IgD-negative memory B cell (primary cell): Measurements from ENCODE around the gene HS3ST5. TPM values are rescaled to one million over a fixed set of nuclear protein-coding genes. Genes with fewer than 3 reads are reported as not detected.

ENCODE experiments used
- H3K27ac Mint-ChIP-seq, 3 donors: one replicate each; pipeline ENCODE4 v1.8.0; 2020 to 2022; ENCODE audit warnings: mild to moderate bottlenecking in 3 of 3, mixed read lengths in 3 of 3, moderate library complexity in 1 of 3
- H3K27me3 Mint-ChIP-seq: one replicate; pipeline ENCODE4 v1.8.0; 2021; ENCODE audit warnings: mixed read lengths
- H3K36me3 Mint-ChIP-seq: one replicate; pipeline ENCODE4 v1.8.0; 2020; ENCODE audit warnings: mild to moderate bottlenecking, mixed read lengths
- H3K4me1 Mint-ChIP-seq, 3 donors: one replicate each; pipeline ENCODE4 v1.8.0; 2020 to 2022; ENCODE audit warnings: mixed read lengths in 3 of 3, mild to moderate bottlenecking in 1 of 3
- H3K4me3 Mint-ChIP-seq, 4 donors: one replicate each; pipeline ENCODE4 v1.8.0; 2020 to 2022; ENCODE audit warnings: mild to moderate bottlenecking in 4 of 4, mixed read lengths in 4 of 4, moderate library complexity in 3 of 4
- H3K9me3 Mint-ChIP-seq, 3 donors: one replicate each; pipeline ENCODE4 v1.8.0; 2020 to 2021; ENCODE audit warnings: mixed read lengths in 3 of 3, mild to moderate bottlenecking in 1 of 3
- polyA plus RNA-seq: library from polyadenylated mRNA; unstranded; fragments of 300-500 nt; fragmentation: Illumina TruSeq; gene quantifications from one replicate; pipeline ENCODE4 v1.2.3, GENCODE V29; 2021

Gene HS3ST5
- polyA plus RNA-seq, 1 donor from 2014 or later, result not detected

DNA sequence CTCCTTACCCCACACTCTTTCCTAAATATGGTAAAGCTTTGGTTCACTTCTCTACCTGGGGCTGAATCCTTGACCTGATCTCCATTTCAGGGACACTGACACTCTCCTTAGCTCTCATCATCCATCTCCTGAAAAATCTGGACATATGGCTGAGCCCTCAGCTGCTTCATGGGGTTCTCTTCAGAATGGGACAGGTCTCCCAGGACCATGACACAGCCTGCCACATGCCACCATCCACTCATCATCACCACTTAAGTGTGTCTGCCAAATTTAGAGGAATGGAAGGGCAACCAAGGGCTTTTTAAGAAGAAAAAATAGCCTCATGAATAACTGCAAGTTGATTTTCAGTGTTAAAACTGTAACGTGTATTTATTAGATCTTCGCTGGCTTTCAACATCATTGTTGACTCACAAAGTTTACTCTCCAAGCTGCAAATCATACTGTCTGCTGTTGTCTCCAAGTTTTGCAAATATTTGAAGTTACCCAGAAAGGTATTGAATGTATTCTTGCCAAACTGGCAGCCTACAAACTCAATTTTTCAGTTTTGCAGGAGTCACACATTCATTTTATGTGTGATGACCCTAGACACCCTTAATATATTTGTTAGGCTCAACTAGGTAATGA, 41.1 kb downstream of the HS3ST5 start:
- no peak overlapping the region for H3K4me3 Mint-ChIP-seq
- no peaks in the 10 kb centered on the region for H3K27me3 Mint-ChIP-seq
- no peaks in the 10 kb centered on the region for H3K36me3 Mint-ChIP-seq
- peaks cover 0 to 3% (median 2%) of the 10 kb centered on the region in 3 donors for H3K9me3 Mint-ChIP-seq
- H3K27ac Mint-ChIP-seq, result no peak overlapping the region
- no peaks in the 10 kb centered on the region for H3K4me1 Mint-ChIP-seq

DNA sequence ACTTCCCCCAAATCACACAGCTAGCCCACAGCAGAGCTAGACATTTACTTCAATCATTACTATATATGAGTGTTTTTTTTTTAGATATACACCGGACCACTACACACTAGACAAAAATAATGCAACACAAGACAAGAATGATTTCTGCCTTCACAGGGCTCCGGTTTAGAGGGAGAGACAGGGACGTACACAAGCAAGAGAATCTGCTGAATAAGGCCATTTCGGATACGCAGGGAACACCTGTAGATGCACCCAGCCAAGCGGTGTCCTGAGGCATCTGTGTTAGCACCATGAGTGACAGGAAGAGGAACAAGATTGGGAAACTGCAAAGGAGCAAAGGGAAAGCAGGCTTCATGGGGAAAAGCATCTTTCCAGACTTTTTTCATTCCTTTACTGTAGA, 45.7 kb downstream of the HS3ST5 start:
- Mint-ChIP-seq H3K27me3 (no peaks in the 10 kb centered on the region), H3K36me3 (no peaks in the 10 kb centered on the region), H3K4me1 (no peaks in the 10 kb centered on the region), H3K4me3 (no peak overlapping the region), H3K9me3 (peaks cover 0 to 2% (median 2%) of the 10 kb centered on the region in 3 donors), H3K27ac (no peak overlapping the region)

DNA sequence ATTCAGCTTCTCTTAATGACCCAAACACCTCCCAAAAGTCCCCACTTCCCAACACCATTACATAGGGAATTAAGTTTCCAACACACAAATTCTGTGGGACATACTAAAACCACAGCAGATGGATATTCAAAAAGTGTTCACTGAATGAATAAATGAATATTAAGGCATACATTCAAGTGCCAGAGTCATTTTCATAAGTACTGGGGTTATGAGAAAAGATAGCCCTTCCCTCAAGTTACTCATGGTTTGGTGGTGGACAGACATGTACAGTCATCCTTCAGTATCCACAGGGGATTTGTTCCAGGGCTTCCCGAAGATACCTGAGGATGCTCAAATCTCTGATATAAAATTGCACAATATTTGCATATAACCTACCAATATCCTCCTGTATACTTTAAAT, 50.4 kb downstream of the HS3ST5 start:
- H3K27ac Mint-ChIP-seq, result no peak overlapping the region
- no peaks in the 10 kb centered on the region for H3K9me3 Mint-ChIP-seq
- no peaks in the 10 kb centered on the region for H3K4me1 Mint-ChIP-seq
- H3K4me3 Mint-ChIP-seq, result no peak overlapping the region
- no peaks in the 10 kb centered on the region for H3K27me3 Mint-ChIP-seq
- H3K36me3 Mint-ChIP-seq, result no peaks in the 10 kb centered on the region

DNA sequence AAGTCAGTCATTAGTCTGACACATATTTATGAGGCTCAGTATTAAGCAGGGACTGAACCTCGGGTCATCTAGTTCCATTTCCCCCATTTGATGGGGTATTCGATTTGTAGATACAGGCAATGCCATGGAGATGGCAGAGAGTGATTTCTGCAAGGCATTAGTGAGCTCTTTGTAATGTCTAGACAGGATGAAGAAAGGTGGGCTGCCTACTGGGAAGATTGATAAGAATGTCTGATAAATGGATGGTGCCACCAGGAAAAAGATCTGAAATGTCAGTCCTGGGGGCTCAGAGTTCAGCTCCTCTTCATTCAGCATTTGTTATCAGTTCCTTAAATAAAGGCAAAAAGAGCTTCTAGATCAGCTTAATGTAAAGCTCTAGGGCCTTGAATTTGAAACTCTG, 51.4 kb downstream of the HS3ST5 start:
- H3K4me3 Mint-ChIP-seq, result no peak overlapping the region
- no peaks in the 10 kb centered on the region for H3K4me1 Mint-ChIP-seq
- H3K27ac Mint-ChIP-seq, result no peak overlapping the region
- H3K9me3 Mint-ChIP-seq, result no peaks in the 10 kb centered on the region
- H3K36me3 Mint-ChIP-seq, result no peaks in the 10 kb centered on the region
- no peaks in the 10 kb centered on the region for H3K27me3 Mint-ChIP-seq

DNA sequence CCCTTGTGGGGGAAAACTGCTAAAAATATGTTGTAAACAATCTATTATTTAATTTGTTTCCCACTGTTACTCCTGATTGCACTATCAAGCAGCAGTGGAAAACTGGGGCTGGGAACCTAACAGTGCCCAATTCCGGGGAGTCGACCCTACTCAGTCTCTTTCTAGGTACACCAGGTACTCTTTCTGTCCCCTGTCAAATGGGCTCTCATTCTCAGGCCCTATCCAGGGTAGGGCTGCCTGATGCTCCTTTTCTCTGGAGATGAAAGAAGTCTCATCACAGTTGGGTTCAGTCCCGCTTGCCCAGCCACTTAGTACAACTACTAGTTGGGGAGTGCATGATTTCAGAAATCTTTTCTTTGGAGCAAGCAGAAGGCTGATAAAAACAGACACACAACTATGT, 52.0 kb downstream of the HS3ST5 start:
- no peaks in the 10 kb centered on the region for H3K4me1 Mint-ChIP-seq
- no peaks in the 10 kb centered on the region for H3K36me3 Mint-ChIP-seq
- H3K4me3 Mint-ChIP-seq, result no peak overlapping the region
- H3K9me3 Mint-ChIP-seq, result no peaks in the 10 kb centered on the region
- no peak overlapping the region for H3K27ac Mint-ChIP-seq
- no peaks in the 10 kb centered on the region for H3K27me3 Mint-ChIP-seq

DNA sequence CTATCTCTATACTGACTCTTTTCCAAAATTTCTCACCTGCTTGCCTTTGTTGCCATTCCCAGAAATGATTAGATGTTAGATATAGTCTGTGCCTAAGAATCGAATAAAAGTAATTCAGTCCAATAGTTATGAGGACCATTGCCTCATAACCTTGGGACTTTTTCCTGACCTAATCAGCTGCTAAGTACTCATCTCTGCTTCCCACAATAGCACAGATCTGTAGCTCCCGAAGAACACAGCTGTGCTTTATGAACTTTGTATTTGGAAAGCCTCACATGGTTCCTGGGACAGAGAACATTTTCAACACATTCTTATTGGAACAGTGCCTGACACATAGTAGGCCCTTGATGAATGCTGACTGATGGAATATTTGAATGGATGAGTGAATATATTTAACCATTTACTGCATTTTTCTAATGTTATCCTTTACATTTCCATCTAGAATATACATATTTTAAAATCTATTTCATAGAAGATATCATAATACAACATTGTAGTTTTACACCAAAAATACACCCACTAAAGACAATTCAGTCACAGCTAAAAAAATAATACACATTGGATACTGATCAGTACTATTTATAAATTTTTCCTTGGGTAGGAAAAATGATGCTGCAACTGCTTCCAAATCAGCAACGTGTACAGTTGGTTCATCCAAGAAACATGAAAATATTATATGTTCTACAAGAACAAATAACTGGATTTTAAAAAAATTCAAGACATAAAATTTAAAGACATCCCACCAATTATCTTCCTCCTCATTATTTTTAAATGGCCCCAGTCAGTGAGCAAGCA, 53.9 kb downstream of the HS3ST5 start:
- H3K4me3 Mint-ChIP-seq, result no peak overlapping the region
- H3K4me1 Mint-ChIP-seq, result no peaks in the 10 kb centered on the region
- no peaks in the 10 kb centered on the region for H3K27me3 Mint-ChIP-seq
- H3K27ac Mint-ChIP-seq, result no peak overlapping the region
- peaks cover 0 to 3% (median 0%) of the 10 kb centered on the region in 3 donors for H3K9me3 Mint-ChIP-seq
- no peaks in the 10 kb centered on the region for H3K36me3 Mint-ChIP-seq

DNA sequence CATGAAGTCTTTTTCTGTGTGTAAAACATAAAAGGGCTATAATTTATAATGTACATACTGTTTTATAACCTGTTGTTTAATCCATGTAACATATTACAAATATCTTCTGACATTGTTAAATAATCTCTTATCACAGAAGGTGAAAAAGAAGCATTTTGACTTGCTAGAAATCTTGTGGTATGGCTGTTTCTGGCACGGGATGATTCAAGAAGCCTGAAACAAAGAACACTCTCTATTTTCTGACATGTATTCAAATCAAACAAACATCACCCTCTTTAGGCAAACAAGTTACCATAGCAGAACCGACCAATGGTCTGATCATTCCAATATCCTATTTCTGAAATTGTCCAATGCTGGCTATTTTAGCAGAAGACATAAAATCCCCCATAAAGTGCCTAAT, 55.4 kb downstream of the HS3ST5 start:
- H3K4me3 Mint-ChIP-seq, result no peak overlapping the region
- peaks cover 0 to 3% (median 0%) of the 10 kb centered on the region in 3 donors for H3K9me3 Mint-ChIP-seq
- no peak overlapping the region for H3K27ac Mint-ChIP-seq
- no peaks in the 10 kb centered on the region for H3K36me3 Mint-ChIP-seq
- H3K4me1 Mint-ChIP-seq, result no peaks in the 10 kb centered on the region
- no peaks in the 10 kb centered on the region for H3K27me3 Mint-ChIP-seq

DNA sequence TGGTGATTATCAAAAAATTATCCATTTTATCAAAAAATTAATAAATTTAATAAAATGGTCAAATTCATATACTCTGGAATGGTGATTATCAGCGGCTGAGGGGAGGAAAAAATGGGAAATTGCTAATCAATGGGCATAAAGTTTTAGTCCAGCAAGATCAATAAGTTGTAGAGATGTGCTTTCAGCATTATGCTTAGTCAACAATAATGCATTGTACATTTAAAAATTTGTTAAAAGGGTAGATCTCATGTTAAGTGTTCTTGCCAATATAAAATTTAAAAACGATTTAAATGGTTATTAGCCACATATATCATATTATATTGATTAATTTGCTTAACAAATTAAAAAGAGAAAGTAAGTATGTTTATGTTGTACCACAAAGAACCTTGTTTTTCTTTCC, 56.6 kb downstream of the HS3ST5 start:
- Mint-ChIP-seq H3K9me3 (peaks cover 0 to 3% (median 0%) of the 10 kb centered on the region in 3 donors), H3K27me3 (no peaks in the 10 kb centered on the region), H3K4me3 (no peak overlapping the region), H3K4me1 (no peaks in the 10 kb centered on the region), H3K36me3 (no peaks in the 10 kb centered on the region), H3K27ac (no peak overlapping the region)

DNA sequence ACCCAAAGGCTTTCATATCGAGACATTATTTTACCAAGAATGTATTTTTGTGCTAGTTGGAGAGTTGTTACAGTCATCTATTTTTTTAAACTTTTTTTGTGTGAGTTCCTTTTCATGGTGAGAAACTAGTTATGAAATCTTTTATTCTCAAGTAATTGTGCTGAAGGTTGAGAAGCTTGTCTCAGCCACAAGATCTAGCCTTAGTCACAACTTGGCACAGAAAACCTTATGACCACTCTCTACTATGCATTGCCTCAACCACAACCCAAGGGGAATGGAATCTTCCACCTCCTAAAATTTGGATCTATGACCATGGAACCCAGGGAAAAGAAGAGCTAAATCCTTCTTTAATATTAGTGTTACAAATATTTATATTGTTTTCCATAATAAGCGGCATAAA, 58.5 kb downstream of the HS3ST5 start:
- no peaks in the 10 kb centered on the region for H3K36me3 Mint-ChIP-seq
- peaks cover 0 to 3% (median 0%) of the 10 kb centered on the region in 3 donors for H3K9me3 Mint-ChIP-seq
- no peak overlapping the region for H3K4me3 Mint-ChIP-seq
- H3K27ac Mint-ChIP-seq, result no peak overlapping the region
- H3K27me3 Mint-ChIP-seq, result no peaks in the 10 kb centered on the region
- H3K4me1 Mint-ChIP-seq, result no peaks in the 10 kb centered on the region

DNA sequence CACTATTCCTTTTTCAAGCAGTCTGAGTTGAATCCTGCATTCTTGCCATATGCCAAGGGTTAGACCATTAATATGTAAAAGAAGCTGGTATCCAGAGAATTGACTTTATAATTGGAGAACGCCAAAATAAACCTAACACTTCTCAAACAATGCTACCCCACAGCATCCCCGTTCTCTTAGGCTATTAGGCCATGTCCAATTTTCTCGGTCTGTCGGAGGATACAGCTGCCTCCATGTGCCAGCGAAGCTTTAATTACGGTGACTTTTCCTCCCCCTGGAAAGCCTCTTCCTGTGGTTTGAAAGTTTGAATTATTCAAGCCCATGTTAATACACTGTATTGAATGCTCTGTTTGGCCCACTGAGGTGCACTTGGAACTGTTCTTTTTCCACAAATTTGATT, 60.5 kb downstream of the HS3ST5 start:
- H3K27ac Mint-ChIP-seq, result no peak overlapping the region
- no peaks in the 10 kb centered on the region for H3K27me3 Mint-ChIP-seq
- no peaks in the 10 kb centered on the region for H3K4me1 Mint-ChIP-seq
- peaks cover 0 to 3% (median 0%) of the 10 kb centered on the region in 3 donors for H3K9me3 Mint-ChIP-seq
- H3K4me3 Mint-ChIP-seq, result no peak overlapping the region
- no peaks in the 10 kb centered on the region for H3K36me3 Mint-ChIP-seq

DNA sequence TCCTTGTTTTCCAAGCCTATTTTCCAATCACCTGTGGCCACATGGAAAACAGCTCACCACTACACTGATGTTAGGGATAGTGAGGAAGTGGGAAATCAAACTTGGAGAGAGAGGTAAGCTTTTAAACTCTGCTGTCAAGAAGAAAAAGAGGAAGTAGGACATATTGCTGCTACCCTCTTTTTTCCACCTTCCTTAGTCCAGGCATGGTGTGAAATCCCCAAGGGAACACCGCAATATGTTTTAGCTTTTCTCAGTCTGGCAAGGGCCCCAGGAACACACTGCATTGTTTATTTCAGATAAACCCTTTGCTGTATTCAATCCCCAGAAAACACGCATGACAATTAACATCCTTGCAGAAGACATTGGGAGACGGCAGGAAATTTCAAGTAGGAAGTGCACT, 61.3 kb downstream of the HS3ST5 start:
- H3K4me3 Mint-ChIP-seq, result no peak overlapping the region
- H3K27me3 Mint-ChIP-seq, result no peaks in the 10 kb centered on the region
- H3K36me3 Mint-ChIP-seq, result no peaks in the 10 kb centered on the region
- no peak overlapping the region for H3K27ac Mint-ChIP-seq
- H3K4me1 Mint-ChIP-seq, result no peaks in the 10 kb centered on the region
- H3K9me3 Mint-ChIP-seq, result peaks cover 0 to 3% (median 0%) of the 10 kb centered on the region in 3 donors

DNA sequence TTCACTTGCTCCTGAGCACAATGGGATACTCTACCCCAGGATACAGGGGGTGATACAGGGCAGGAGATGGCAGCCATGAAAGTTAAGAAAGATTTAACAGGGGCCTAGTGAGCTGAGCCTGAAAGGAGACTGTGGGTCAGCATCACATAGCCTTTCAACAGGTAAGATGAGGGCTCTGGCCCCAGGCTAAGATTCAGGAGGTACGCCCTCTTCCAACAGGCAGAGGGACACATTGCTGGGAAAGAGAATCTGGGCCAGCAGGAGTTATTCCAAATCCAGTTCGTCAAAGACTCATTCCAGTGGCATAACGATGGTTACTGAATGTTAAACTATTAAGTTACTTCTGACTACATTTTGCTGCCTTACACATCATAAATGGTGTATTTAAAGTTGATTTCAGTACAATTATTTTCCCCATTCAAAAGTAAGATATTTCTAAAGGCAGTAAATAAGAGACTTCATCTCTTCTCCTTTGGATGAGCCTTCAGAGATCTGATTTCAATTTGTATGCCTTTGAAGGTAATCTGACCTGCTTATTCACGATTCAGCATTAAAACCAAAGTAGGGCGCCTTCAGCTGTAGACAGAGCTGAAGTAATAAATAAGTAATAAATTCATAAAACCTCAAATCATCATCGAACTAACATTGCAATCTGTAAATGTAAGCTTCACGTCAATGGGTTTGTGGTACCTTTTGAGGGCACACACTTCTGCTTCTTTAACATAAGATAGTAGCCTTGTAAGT, 62.4 kb downstream of the HS3ST5 start:
- H3K4me3 Mint-ChIP-seq, result no peak overlapping the region
- H3K27ac Mint-ChIP-seq, result no peak overlapping the region
- no peaks in the 10 kb centered on the region for H3K27me3 Mint-ChIP-seq
- no peaks in the 10 kb centered on the region for H3K4me1 Mint-ChIP-seq
- H3K36me3 Mint-ChIP-seq, result no peaks in the 10 kb centered on the region
- H3K9me3 Mint-ChIP-seq, result peaks cover 0 to 3% (median 0%) of the 10 kb centered on the region in 3 donors

DNA sequence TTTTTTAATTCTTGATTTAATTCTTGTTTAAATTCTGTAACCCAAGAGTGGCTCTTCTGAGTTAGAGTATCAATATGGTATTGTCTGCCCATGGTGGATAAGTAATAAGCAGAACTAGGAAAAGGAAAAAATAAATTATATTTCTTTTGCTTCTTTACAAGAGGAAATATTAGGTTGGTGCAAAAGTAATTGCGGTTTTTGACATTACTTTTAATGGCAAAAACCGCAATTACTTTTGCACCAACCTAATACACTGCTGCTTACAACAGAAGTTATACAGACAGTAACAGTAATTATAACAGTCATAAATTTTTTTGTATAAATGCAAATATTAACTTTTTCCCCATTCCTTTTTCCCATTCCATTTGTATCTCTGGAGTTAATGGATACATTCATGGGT, 65.6 kb downstream of the HS3ST5 start:
- no peaks in the 10 kb centered on the region for H3K9me3 Mint-ChIP-seq
- no peak overlapping the region for H3K27ac Mint-ChIP-seq
- H3K4me1 Mint-ChIP-seq, result no peaks in the 10 kb centered on the region
- no peaks in the 10 kb centered on the region for H3K27me3 Mint-ChIP-seq
- H3K4me3 Mint-ChIP-seq, result no peak overlapping the region
- H3K36me3 Mint-ChIP-seq, result no peaks in the 10 kb centered on the region

DNA sequence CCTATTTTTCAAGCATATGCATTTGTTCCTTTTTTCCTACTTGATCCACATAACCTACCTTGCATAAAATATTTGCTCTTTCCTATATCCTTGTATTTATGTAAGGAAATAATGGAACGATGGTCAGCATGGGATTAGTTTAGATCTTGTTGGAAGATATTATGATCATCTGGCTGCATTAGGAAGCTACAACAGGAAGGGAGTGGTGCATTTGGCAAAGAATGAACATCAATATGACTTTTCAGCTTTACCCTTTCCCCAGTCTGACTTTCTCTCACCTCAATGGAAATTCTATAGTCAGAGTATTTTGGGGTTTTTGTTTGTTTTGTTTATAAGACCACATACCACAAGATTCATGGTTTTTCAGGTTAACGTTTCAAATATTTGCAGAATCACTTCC, 66.0 kb downstream of the HS3ST5 start:
- Mint-ChIP-seq H3K27me3 (no peaks in the 10 kb centered on the region), H3K4me1 (no peaks in the 10 kb centered on the region), H3K27ac (no peak overlapping the region), H3K36me3 (no peaks in the 10 kb centered on the region), H3K9me3 (no peaks in the 10 kb centered on the region), H3K4me3 (no peak overlapping the region)

DNA sequence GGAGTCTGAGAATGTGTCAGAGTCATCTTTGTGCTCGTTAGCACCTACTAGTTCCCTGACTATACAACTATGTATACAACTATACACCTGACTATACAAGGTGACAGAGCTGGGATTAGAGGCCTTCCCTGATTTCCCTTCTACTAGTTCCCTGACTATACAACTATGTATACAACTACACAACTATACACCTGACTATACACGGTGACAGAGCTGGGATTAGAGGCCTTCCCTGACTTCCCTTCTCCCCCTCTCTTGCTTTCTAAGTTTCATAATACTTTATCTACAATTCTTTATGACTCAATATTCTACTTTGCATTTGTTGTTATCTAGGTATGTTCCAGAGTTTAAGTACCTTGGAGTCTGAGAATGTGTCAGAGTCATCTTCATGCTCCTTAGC, 68.0 kb downstream of the HS3ST5 start:
- Mint-ChIP-seq H3K27ac (no peak overlapping the region), H3K36me3 (no peaks in the 10 kb centered on the region), H3K4me1 (no peaks in the 10 kb centered on the region), H3K9me3 (no peaks in the 10 kb centered on the region), H3K4me3 (no peak overlapping the region), H3K27me3 (no peaks in the 10 kb centered on the region)
